Measurements from ENCODE around the gene MAD1L1.

The MAD1L1 gene

GRCh38 chr7:2173189-2173827 lies 59.4 kb downstream of the MAD1L1 start:
- no peak for DNase-seq (ENCODE audit: low read depth)
- no peak for TF ChIP-seq CTCF (conservative IDR thresholded peaks at IDR 0.05; ENCODE audit: control insufficient read depth, insufficient read depth, low read depth, low read length)
- H3K4me3 ChIP-seq (ENCODE audit: control insufficient read depth, low read depth, low read length), result no peak overlapping the region

- H3K4me3 ChIP-seq (ENCODE audit: control insufficient read depth, low read depth, low read length), result no peak overlapping the region
- no peak for TF ChIP-seq CTCF (conservative IDR thresholded peaks at IDR 0.05; ENCODE audit: control insufficient read depth, insufficient read depth, low read depth, low read length)
- DNase-seq (ENCODE audit: low read depth), result peak; percentile 93
Measured at GRCh38 chr7:2172311-2173188, 60.2 kb downstream of the MAD1L1 start.

GRCh38 chr7:2171855-2172254 lies 60.9 kb downstream of the MAD1L1 start:
- no peak for TF ChIP-seq CTCF (conservative IDR thresholded peaks at IDR 0.05; ENCODE audit: control insufficient read depth, insufficient read depth, low read depth, low read length)

GRCh38 chr7:2170576-2171521 lies 61.9 kb downstream of the MAD1L1 start:
- DNase-seq (ENCODE audit: low read depth), result no peak
- no peak overlapping the region for H3K4me3 ChIP-seq (ENCODE audit: control insufficient read depth, low read depth, low read length)
- TF ChIP-seq CTCF (conservative IDR thresholded peaks at IDR 0.05; ENCODE audit: control insufficient read depth, insufficient read depth, low read depth, low read length), result no peak

More at GRCh38 chr7:2171855-2172254, 60.9 kb downstream of the MAD1L1 start:
- H3K4me3 ChIP-seq (ENCODE audit: control insufficient read depth, low read depth, low read length), result no peak overlapping the region
- no peak for DNase-seq (ENCODE audit: low read depth)

- H3K4me3 ChIP-seq (ENCODE audit: control insufficient read depth, low read depth, low read length), result no peak overlapping the region
- TF ChIP-seq CTCF (conservative IDR thresholded peaks at IDR 0.05; ENCODE audit: control insufficient read depth, insufficient read depth, low read depth, low read length), result no peak
- DNase-seq (ENCODE audit: low read depth), result no peak
Measured at GRCh38 chr7:2169923-2170575, 62.7 kb downstream of the MAD1L1 start.

Measured in fibroblast of mammary gland (primary cell).